22Rv1 (cell line): Measurements from ENCODE around the gene MOB3B.
"Not testable (repeated sequence)": the region's sequence is repeated elsewhere in the genome, so short reads cannot be mapped to it uniquely, and the experiment has no call there.

Experiments used
- H3K27ac ChIP-seq: fragments of 450-650 bp; 2 replicates; pipeline ENCODE4 v1.5.1; 2017
- CTCF ChIP-seq: fragments of 450-650 bp; IDR thresholded peaks from 2 replicates; pipeline ENCODE4 v1.5.1; 2017; ENCODE audit warnings: mild to moderate bottlenecking
- ZFX ChIP-seq: fragments of 450-650 bp; IDR thresholded peaks from 2 replicates; pipeline ENCODE4 v1.6.1; 2017; ENCODE audit warnings: antibody characterized with exemption, borderline replicate concordance

The MOB3B gene

GRCh38 chr9:27470291-27470856, 59.2 kb downstream of the MOB3B start:
- TF ChIP-seq CTCF: no peak
- no peak for TF ChIP-seq ZFX
- H3K27ac ChIP-seq: no peak overlapping the region

- no peak overlapping the region for H3K27ac ChIP-seq
- TF ChIP-seq CTCF (no peak), ZFX (no peak)
These were observed 60.1 kb downstream of the MOB3B start for GRCh38 chr9:27469550-27469949.

- no peak for TF ChIP-seq ZFX
- H3K27ac ChIP-seq: no peak overlapping the region
These were observed 61.0 kb downstream of the MOB3B start for GRCh38 chr9:27468462-27469110.

GRCh38 chr9:27468000-27468399, 61.6 kb downstream of the MOB3B start:
- TF ChIP-seq ZFX: no peak
- no peak for TF ChIP-seq CTCF

GRCh38 chr9:27467486-27467885, 62.1 kb downstream of the MOB3B start:
- TF ChIP-seq CTCF (no peak), ZFX (no peak)
- H3K27ac ChIP-seq: no peak overlapping the region

More at GRCh38 chr9:27468000-27468399, 61.6 kb downstream of the MOB3B start:
- H3K27ac ChIP-seq: no peak overlapping the region

GRCh38 chr9:27466516-27466915, 63.1 kb downstream of the MOB3B start:
- not testable (repeated sequence) for H3K27ac ChIP-seq

GRCh38 chr9:27464950-27465349, 64.7 kb downstream of the MOB3B start:
- H3K27ac ChIP-seq: not testable (repeated sequence)

- no peak overlapping the region for H3K27ac ChIP-seq
- TF ChIP-seq ZFX: no peak
- TF ChIP-seq CTCF: no peak
These were observed 66.8 kb downstream of the MOB3B start for GRCh38 chr9:27462846-27463245.

- no peak overlapping the region for H3K27ac ChIP-seq
- TF ChIP-seq ZFX: no peak
- TF ChIP-seq CTCF: no peak
These were observed 67.2 kb downstream of the MOB3B start for GRCh38 chr9:27462434-27462833.
